ENCODE results near the gene PSMB7. TPM values are rescaled to one million over a fixed set of nuclear protein-coding genes. Genes with fewer than 3 reads are reported as not detected.

PSMB7 gene
- total and polyA plus RNA-seq, 2 of the 13 experiments (the other 11 are each of a cell fraction or from before 2014, with no cell fraction given) = 259 to 291 TPM

GRCh38 chr9:124409410-124409809, 5.8 kb downstream of the PSMB7 start (continued):
- no peak for TF ChIP-seq TRAFD1 (CRISPR knock-in tag; IDR thresholded peaks at IDR 0.05; ENCODE audit: borderline replicate concordance)
- no peak for TF ChIP-seq PTBP1 (IDR thresholded peaks at IDR 0.05; ENCODE audit: low read depth, low read length, poor library complexity, severe bottlenecking)
- no peak for TF ChIP-seq ZNF547 (CRISPR knock-in tag; IDR thresholded peaks at IDR 0.05)
- no peak for TF ChIP-seq TGIF2 (CRISPR knock-in tag; IDR thresholded peaks at IDR 0.05)
- no peak for TF ChIP-seq ZFYVE20 (CRISPR knock-in tag; IDR thresholded peaks at IDR 0.05; ENCODE audit: borderline replicate concordance, low read depth)
- TF ChIP-seq ATRX (CRISPR knock-in tag; IDR thresholded peaks at IDR 0.05; ENCODE audit: borderline replicate concordance) = no peak
- TF ChIP-seq ZNF687 (CRISPR knock-in tag; IDR thresholded peaks at IDR 0.05) = no peak
- no peak for TF ChIP-seq ZNF570 (CRISPR knock-in tag; IDR thresholded peaks at IDR 0.05; ENCODE audit: borderline replicate concordance)
- no peak for TF ChIP-seq MYNN (CRISPR knock-in tag; IDR thresholded peaks at IDR 0.05; ENCODE audit: low read depth)
